Mononuclear cell (primary cell): ENCODE data around the gene SPX. TPM values are rescaled to one million over a fixed set of nuclear protein-coding genes. Genes with fewer than 3 reads are reported as not detected.
A peak's percentile ranks its signal among the peaks of the same experiment; 100 is the strongest.

Experiments used
- H3K27me3 ChIP-seq: 2 replicates; pipeline ENCODE4 v1.6.0; 2011; ENCODE audit warnings: low read length, control low read depth; ENCODE audit not compliant: insufficient read depth
- H3K4me1 ChIP-seq: 2 replicates; pipeline ENCODE4 v1.5.1; 2011; ENCODE audit warnings: mild to moderate bottlenecking, low read length, control low read depth; ENCODE audit not compliant: insufficient read depth
- H3K4me3 ChIP-seq: 2 replicates; pipeline ENCODE4 v1.5.1; 2011; ENCODE audit warnings: mild to moderate bottlenecking, low read length, moderate library complexity
- H3K9me3 ChIP-seq: 2 replicates; pipeline ENCODE4 v1.5.1; 2011; ENCODE audit warnings: low read depth, mild to moderate bottlenecking, control low read depth, low read length
- total RNA-seq: library from RNA; depleted of rRNA; stranded (reverse); fragments of >200 nt; gene quantifications from one replicate; pipeline ENCODE4 v1.2.3, GENCODE V29; 2012

The SPX gene
- 11.2 TPM for total RNA-seq

- Histone ChIP-seq H3K27me3 (peaks cover 56% of the 10 kb centered on the region), H3K9me3 (no peaks in the 10 kb centered on the region), H3K4me3 (no peak within 1 kb of the TSS), H3K4me1 (peaks cover 11% of the 10 kb centered on the region)
Measured at GRCh38 chr12:21526053-21526452, at the start of gene SPX. Gene SPX (plus strand): TSS chr12:21526296. CDS start chr12:21526473, 177 bp downstream.

GRCh38 chr12:21476949-21477348 lies 49.1 kb upstream of the SPX start:
- Histone ChIP-seq H3K9me3 (no peaks in the 10 kb centered on the region), H3K27me3 (no peaks in the 10 kb centered on the region), H3K4me1 (no peaks in the 10 kb centered on the region), H3K4me3 (no peak overlapping the region)

GRCh38 chr12:21478756-21479455 lies 47.2 kb upstream of the SPX start:
- H3K4me3 ChIP-seq, result no peak overlapping the region
- no peaks in the 10 kb centered on the region for H3K4me1 ChIP-seq
- no peaks in the 10 kb centered on the region for H3K27me3 ChIP-seq
- no peaks in the 10 kb centered on the region for H3K9me3 ChIP-seq

- H3K4me3 ChIP-seq, result no peak overlapping the region
- no peaks in the 10 kb centered on the region for H3K27me3 ChIP-seq
- H3K9me3 ChIP-seq, result no peaks in the 10 kb centered on the region
- H3K4me1 ChIP-seq, result no peaks in the 10 kb centered on the region
Measured at GRCh38 chr12:21483531-21483930, 42.6 kb upstream of the SPX start.

GRCh38 chr12:21485998-21486397 lies 40.1 kb upstream of the SPX start:
- H3K4me3 ChIP-seq, result no peak overlapping the region
- no peaks in the 10 kb centered on the region for H3K9me3 ChIP-seq
- no peaks in the 10 kb centered on the region for H3K4me1 ChIP-seq
- H3K27me3 ChIP-seq, result no peaks in the 10 kb centered on the region

- Histone ChIP-seq H3K4me3 (no peak overlapping the region), H3K9me3 (no peaks in the 10 kb centered on the region), H3K4me1 (peaks cover 36% of the 10 kb centered on the region), H3K27me3 (no peaks in the 10 kb centered on the region)
Measured at GRCh38 chr12:21499765-21500164, 26.3 kb upstream of the SPX start.

- no peaks in the 10 kb centered on the region for H3K9me3 ChIP-seq
Measured at GRCh38 chr12:21500786-21501257, 25.3 kb upstream of the SPX start.

GRCh38 chr12:21501258-21502163 lies 24.6 kb upstream of the SPX start, which contains the start of the genes GOLT1B and RECQL:
Gene GOLT1B (plus strand): TSS chr12:21501789. CDS start chr12:21501924, 135 bp downstream.
Gene RECQL (minus strand): TSS chr12:21501635. CDS start chr12:21499570, 2,065 bp downstream.
- Histone ChIP-seq H3K4me1 (peaks cover 36% of the 10 kb centered on the region), H3K27me3 (no peaks in the 10 kb centered on the region), H3K9me3 (no peaks in the 10 kb centered on the region), H3K4me3 (peak within 1 kb of the TSS; percentile 72)

More at GRCh38 chr12:21500786-21501257, 25.3 kb upstream of the SPX start:
- Histone ChIP-seq H3K4me1 (peaks cover 36% of the 10 kb centered on the region), H3K27me3 (no peaks in the 10 kb centered on the region), H3K4me3 (peak overlapping the region; percentile 72)

GRCh38 chr12:21502164-21502496 lies 24.0 kb upstream of the SPX start:
- Histone ChIP-seq H3K4me3 (peak overlapping the region; percentile 72), H3K27me3 (no peaks in the 10 kb centered on the region), H3K9me3 (no peaks in the 10 kb centered on the region), H3K4me1 (peaks cover 36% of the 10 kb centered on the region)

- Histone ChIP-seq H3K9me3 (no peaks in the 10 kb centered on the region), H3K4me1 (peaks cover 36% of the 10 kb centered on the region), H3K4me3 (no peak overlapping the region), H3K27me3 (no peaks in the 10 kb centered on the region)
Measured at GRCh38 chr12:21502872-21503271, 23.2 kb upstream of the SPX start.

GRCh38 chr12:21505888-21506287 lies 20.2 kb upstream of the SPX start:
- Histone ChIP-seq H3K4me3 (no peak overlapping the region), H3K4me1 (peaks cover 23% of the 10 kb centered on the region), H3K9me3 (no peaks in the 10 kb centered on the region), H3K27me3 (no peaks in the 10 kb centered on the region)

GRCh38 chr12:21507849-21508248 lies 18.2 kb upstream of the SPX start:
- no peak overlapping the region for H3K4me3 ChIP-seq
- H3K9me3 ChIP-seq, result no peaks in the 10 kb centered on the region
- H3K4me1 ChIP-seq, result peaks cover 14% of the 10 kb centered on the region
- no peaks in the 10 kb centered on the region for H3K27me3 ChIP-seq

GRCh38 chr12:21509768-21510167 lies 16.3 kb upstream of the SPX start:
- Histone ChIP-seq H3K27me3 (no peaks in the 10 kb centered on the region), H3K9me3 (no peaks in the 10 kb centered on the region), H3K4me1 (no peaks in the 10 kb centered on the region), H3K4me3 (no peak overlapping the region)

GRCh38 chr12:21516281-21516680 lies 9.8 kb upstream of the SPX start:
- H3K4me3 ChIP-seq, result no peak overlapping the region
- no peaks in the 10 kb centered on the region for H3K9me3 ChIP-seq
- H3K27me3 ChIP-seq, result no peaks in the 10 kb centered on the region
- H3K4me1 ChIP-seq, result no peaks in the 10 kb centered on the region

GRCh38 chr12:21518451-21518850 lies 7.6 kb upstream of the SPX start:
- Histone ChIP-seq H3K27me3 (no peaks in the 10 kb centered on the region), H3K4me1 (no peaks in the 10 kb centered on the region), H3K9me3 (no peaks in the 10 kb centered on the region), H3K4me3 (no peak overlapping the region)
